SKM-1 (cell line): ENCODE measurements around the gene MEX3A.
"Not testable (repeated sequence)": the region's sequence is repeated elsewhere in the genome, so short reads cannot be mapped to it uniquely, and the experiment has no call there.

Experiments
- DNase-seq: peaks from one replicate; lab custom pipeline; 2025; ENCODE audit not compliant: unreplicated experiment; lab: John Stamatoyannopoulos, UW

Gene MEX3A

GRCh38 chr1:156080863-156081179 lies 1.4 kb downstream of the MEX3A start:
- no peak for DNase-seq

- DNase-seq = no peak
Observed at GRCh38 chr1:156080241-156080862, 1.9 kb downstream of the MEX3A start.

GRCh38 chr1:156079762-156080161 lies 2.5 kb downstream of the MEX3A start:
- DNase-seq = no peak

GRCh38 chr1:156078728-156079127 lies 3.5 kb downstream of the MEX3A start:
- DNase-seq = no peak

- no peak for DNase-seq
Observed at GRCh38 chr1:156077430-156077760, 4.9 kb downstream of the MEX3A start.

GRCh38 chr1:156076609-156077429 lies 5.4 kb downstream of the MEX3A start:
- DNase-seq = no peak

GRCh38 chr1:156075775-156076204 lies 6.5 kb downstream of the MEX3A start:
- DNase-seq = no peak

GRCh38 chr1:156075162-156075561 lies 7.1 kb downstream of the MEX3A start:
- DNase-seq = no peak

GRCh38 chr1:156074661-156075060 lies 7.6 kb downstream of the MEX3A start:
- DNase-seq = no peak

- no peak for DNase-seq
Observed at GRCh38 chr1:156073740-156074139, 8.5 kb downstream of the MEX3A start.

GRCh38 chr1:156073110-156073687 lies 9.1 kb downstream of the MEX3A start:
- no peak for DNase-seq

- DNase-seq = no peak
Observed at GRCh38 chr1:156072251-156072650, 10.0 kb downstream of the MEX3A start.

GRCh38 chr1:156071332-156071816 lies 10.9 kb downstream of the MEX3A start:
- not testable (repeated sequence) for DNase-seq

GRCh38 chr1:156070548-156070947 lies 11.7 kb downstream of the MEX3A start:
- no peak for DNase-seq

- no peak for DNase-seq
Observed at GRCh38 chr1:156069490-156070455, 12.5 kb downstream of the MEX3A start.

GRCh38 chr1:156067262-156067661 lies 15.0 kb downstream of the MEX3A start:
- DNase-seq = no peak

- DNase-seq = no peak
Observed at GRCh38 chr1:156065871-156066270, 16.4 kb downstream of the MEX3A start.

- DNase-seq = no peak
Observed at GRCh38 chr1:156065212-156065611, 17.1 kb downstream of the MEX3A start.

GRCh38 chr1:156064615-156065014 lies 17.6 kb downstream of the MEX3A start:
- no peak for DNase-seq

GRCh38 chr1:156063997-156064285 lies 18.3 kb downstream of the MEX3A start:
- DNase-seq = no peak

- DNase-seq = no peak
Observed at GRCh38 chr1:156062189-156062588, 20.1 kb downstream of the MEX3A start.
